ENCODE data around the gene UROS.

Gene UROS

GRCh38 chr10:125761961-125762360 is 61.1 kb downstream of the UROS start:
- no peak for DNase-seq

- DNase-seq: no peak
Measured at GRCh38 chr10:125757742-125758141, 65.3 kb downstream of the UROS start.

- DNase-seq: no peak
Measured at GRCh38 chr10:125756853-125757487, 66.1 kb downstream of the UROS start.

DNA sequence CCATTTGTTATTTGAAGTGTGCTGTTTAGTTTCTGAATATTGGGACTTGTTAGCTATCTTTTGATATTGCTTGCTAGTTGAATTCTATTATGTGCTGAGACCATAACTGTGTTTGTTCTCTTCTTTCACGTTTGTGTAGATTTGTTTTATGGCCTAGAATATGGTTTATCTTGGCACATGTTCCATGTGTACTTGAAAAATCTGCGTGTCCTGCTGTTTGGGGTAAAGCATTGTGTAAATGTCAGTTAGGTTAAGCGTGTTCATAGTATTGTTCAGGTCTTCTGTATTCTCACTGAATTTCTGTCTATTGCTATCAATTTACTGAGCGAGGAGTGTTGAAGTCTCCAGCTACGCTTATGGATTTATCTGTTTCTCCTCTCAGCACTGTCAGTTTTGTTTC is 66.9 kb downstream of the UROS start:
- DNase-seq: no peak

DNA sequence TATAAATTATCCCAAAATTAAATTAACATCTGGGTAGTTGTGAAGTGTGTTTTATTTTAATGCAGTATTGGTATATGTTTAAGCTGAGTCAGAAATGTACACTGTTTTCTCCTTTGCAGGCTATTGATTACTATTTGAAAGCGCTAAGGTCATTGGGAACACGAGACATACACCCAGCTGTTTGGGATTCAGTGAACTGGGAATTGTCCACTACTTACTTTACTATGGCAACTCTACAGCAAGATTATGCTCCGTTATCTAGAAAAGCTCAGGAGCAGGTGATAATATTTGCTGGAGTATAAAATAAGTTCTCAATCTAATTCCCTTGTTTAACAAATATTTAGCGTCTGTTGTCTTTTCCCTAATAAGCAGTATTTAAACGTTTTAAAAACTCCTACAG is 75.6 kb downstream of the UROS start:
- DNase-seq: no peak

- DNase-seq: no peak
Measured at GRCh38 chr10:125744909-125745308, 78.1 kb downstream of the UROS start.

GRCh38 chr10:125742465-125742864 is 80.6 kb downstream of the UROS start:
- DNase-seq: no peak

DNA sequence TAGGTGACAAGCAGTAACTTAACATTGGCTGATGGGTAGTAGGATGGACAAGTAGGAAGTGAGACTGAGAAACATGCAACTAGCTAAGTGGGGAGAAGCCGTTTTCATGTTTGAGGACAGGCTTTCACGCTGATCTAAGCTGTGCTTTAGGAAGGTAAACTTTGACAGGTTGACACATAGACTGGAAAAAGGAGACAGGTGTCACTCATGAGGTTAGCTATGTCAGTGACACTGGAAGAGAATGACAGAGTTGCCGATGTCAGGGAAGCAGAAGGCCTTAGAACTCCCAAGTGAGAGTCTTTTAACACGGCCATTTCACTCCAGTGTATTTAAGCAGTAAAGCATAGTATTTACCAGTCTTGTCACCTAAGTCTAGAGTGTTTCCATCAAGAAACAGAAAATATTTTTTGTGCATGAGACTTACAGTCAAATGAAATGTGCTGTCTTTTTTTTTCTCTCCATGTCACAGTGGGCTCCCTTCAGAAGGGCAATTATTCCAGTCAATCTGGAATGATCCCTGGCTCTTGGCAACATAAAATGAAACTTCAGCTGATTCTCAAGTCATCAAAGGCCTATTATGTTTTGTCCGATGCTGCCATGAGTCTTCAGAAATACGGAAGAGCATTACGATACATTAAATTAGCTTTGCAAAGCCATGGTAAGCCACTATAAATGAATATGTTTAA is 82.9 kb downstream of the UROS start:
- no peak for DNase-seq

Data from inflammatory macrophage treated with lipopolysaccharide for 1 hour (primary cell).